ENCODE data around the gene APP.

DNA sequence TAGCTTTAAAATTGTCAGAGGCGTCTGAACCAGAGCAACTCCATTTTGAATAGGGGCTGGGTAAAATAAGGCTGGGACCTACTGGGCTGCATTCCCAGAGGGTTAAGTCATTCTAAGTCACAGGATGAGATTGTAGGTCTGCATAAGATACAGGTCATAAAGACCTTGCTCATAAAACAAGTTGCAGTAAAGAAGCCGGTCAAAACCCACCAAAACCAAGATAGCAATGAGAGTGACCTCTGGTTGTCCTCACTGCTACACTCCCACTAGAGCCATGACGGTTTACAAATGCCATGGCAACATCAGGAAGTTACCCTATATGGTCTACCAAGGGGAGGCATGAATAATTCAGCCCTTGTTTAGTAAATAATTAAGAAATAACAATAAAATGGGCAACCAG is 292.2 kb downstream of the APP start:
- TF ChIP-seq, protein P1, sequence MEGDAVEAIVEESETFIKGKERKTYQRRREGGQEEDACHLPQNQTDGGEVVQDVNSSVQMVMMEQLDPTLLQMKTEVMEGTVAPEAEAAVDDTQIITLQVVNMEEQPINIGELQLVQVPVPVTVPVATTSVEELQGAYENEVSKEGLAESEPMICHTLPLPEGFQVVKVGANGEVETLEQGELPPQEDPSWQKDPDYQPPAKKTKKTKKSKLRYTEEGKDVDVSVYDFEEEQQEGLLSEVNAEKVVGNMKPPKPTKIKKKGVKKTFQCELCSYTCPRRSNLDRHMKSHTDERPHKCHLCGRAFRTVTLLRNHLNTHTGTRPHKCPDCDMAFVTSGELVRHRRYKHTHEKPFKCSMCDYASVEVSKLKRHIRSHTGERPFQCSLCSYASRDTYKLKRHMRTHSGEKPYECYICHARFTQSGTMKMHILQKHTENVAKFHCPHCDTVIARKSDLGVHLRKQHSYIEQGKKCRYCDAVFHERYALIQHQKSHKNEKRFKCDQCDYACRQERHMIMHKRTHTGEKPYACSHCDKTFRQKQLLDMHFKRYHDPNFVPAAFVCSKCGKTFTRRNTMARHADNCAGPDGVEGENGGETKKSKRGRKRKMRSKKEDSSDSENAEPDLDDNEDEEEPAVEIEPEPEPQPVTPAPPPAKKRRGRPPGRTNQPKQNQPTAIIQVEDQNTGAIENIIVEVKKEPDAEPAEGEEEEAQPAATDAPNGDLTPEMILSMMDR (IDR thresholded peaks at IDR 0.05; ENCODE audit: poor library complexity): no peak
- TF ChIP-seq EZH2phosphoT487 (IDR thresholded peaks at IDR 0.05; ENCODE audit: low read depth, severe bottlenecking, unreplicated experiment) (no peak), EZH2 (IDR thresholded peaks at IDR 0.05; ENCODE audit: borderline replicate concordance) (no peak)
